ENCODE measurements around the gene REM2.

Gene REM2

GRCh38 chr14:22875003-22875747, 7.8 kb upstream of the REM2 start:
- DNase-seq: no peak

GRCh38 chr14:22875748-22876319, 7.2 kb upstream of the REM2 start:
- no peak for DNase-seq

- DNase-seq: no peak
Observed at GRCh38 chr14:22877000-22877501, 6.0 kb upstream of the REM2 start.

GRCh38 chr14:22878271-22879246, 4.5 kb upstream of the REM2 start:
- DNase-seq: no peak

- no peak for DNase-seq
Observed at GRCh38 chr14:22882064-22882463, 958 bp upstream of the REM2 start.

GRCh38 chr14:22882529-22883172, 371 bp upstream of the REM2 start:
- DNase-seq: peak; percentile 15 to 19

- no peak for DNase-seq
Observed at GRCh38 chr14:22884076-22884737, 1.2 kb downstream of the REM2 start.

GRCh38 chr14:22884738-22885523, 1.9 kb downstream of the REM2 start:
- no peak for DNase-seq

- no peak for DNase-seq
Observed at GRCh38 chr14:22885975-22886374, 3.0 kb downstream of the REM2 start.

- peak; percentile 56 to 78 for DNase-seq
Observed at GRCh38 chr14:22886500-22887259, 3.7 kb downstream of the REM2 start.

- DNase-seq: peak; percentile 69 to 74
Observed at GRCh38 chr14:22887260-22887989, 4.4 kb downstream of the REM2 start.

GRCh38 chr14:22887990-22888378, 5.0 kb downstream of the REM2 start:
- DNase-seq: no peak

GRCh38 chr14:22888662-22889061, 5.6 kb downstream of the REM2 start:
- DNase-seq: no peak

- no peak for DNase-seq
Observed at GRCh38 chr14:22890416-22890815, 7.4 kb downstream of the REM2 start.

- no peak for DNase-seq
Observed at GRCh38 chr14:22892488-22892887, 9.5 kb downstream of the REM2 start.

GRCh38 chr14:22893706-22894105, 10.7 kb downstream of the REM2 start:
- DNase-seq: no peak

GRCh38 chr14:22895402-22895801, 12.4 kb downstream of the REM2 start:
- no peak for DNase-seq

- no peak for DNase-seq
Observed at GRCh38 chr14:22896356-22896755, 13.3 kb downstream of the REM2 start.

- DNase-seq: no peak
Observed at GRCh38 chr14:22896760-22897159, 13.7 kb downstream of the REM2 start.

GRCh38 chr14:22897357-22897756, 14.3 kb downstream of the REM2 start:
- DNase-seq: no peak

Data from NCI-H1930 (cell line).